ENCODE data around the gene ASRGL1.
"Not testable (repeated sequence)": the region's sequence is repeated elsewhere in the genome, so short reads cannot be mapped to it uniquely, and the experiment has no call there.

The ASRGL1 gene

GRCh38 chr11:62322524-62322923 is 14.7 kb upstream of the ASRGL1 start:
- no peak overlapping the region for H3K27ac ChIP-seq
- TF ChIP-seq ZFX (IDR thresholded peaks at IDR 0.05; ENCODE audit: borderline replicate concordance): no peak
- TF ChIP-seq CTCF (IDR thresholded peaks at IDR 0.05): no peak

GRCh38 chr11:62324731-62325556 is 12.3 kb upstream of the ASRGL1 start:
- TF ChIP-seq CTCF (IDR thresholded peaks at IDR 0.05) (peak; percentile 97), ZFX (IDR thresholded peaks at IDR 0.05; ENCODE audit: borderline replicate concordance) (no peak)

GRCh38 chr11:62325781-62326180 is 11.5 kb upstream of the ASRGL1 start:
- not testable (repeated sequence) for H3K27ac ChIP-seq

More at GRCh38 chr11:62324731-62325556, 12.3 kb upstream of the ASRGL1 start:
- peak overlapping the region; percentile 55 for H3K27ac ChIP-seq

- not testable (repeated sequence) for H3K27ac ChIP-seq
Measured at GRCh38 chr11:62326719-62327118, 10.5 kb upstream of the ASRGL1 start.

- not testable (repeated sequence) for H3K27ac ChIP-seq
Measured at GRCh38 chr11:62327541-62327940, 9.7 kb upstream of the ASRGL1 start.

GRCh38 chr11:62331264-62331663 is 6.0 kb upstream of the ASRGL1 start:
- not testable (repeated sequence) for H3K27ac ChIP-seq

GRCh38 chr11:62333768-62334167 is 3.5 kb upstream of the ASRGL1 start:
- no peak overlapping the region for H3K27ac ChIP-seq
- TF ChIP-seq ZFX (IDR thresholded peaks at IDR 0.05; ENCODE audit: borderline replicate concordance) (no peak), CTCF (IDR thresholded peaks at IDR 0.05) (no peak)

GRCh38 chr11:62336949-62337302 is 322 bp upstream of the ASRGL1 start:
- H3K27ac ChIP-seq: peak overlapping the region; percentile 32

GRCh38 chr11:62338218-62338617 is 970 bp downstream of the ASRGL1 start:
- no peak overlapping the region; the same call in 1 of the 2 replicates for H3K27ac ChIP-seq
- TF ChIP-seq CTCF (IDR thresholded peaks at IDR 0.05) (no peak), ZFX (IDR thresholded peaks at IDR 0.05; ENCODE audit: borderline replicate concordance) (no peak)

- TF ChIP-seq ZFX (IDR thresholded peaks at IDR 0.05; ENCODE audit: borderline replicate concordance) (no peak), CTCF (IDR thresholded peaks at IDR 0.05) (peak; percentile 86)
- peak overlapping the region; percentile 26; the same call in 1 of the 2 replicates for H3K27ac ChIP-seq
Measured at GRCh38 chr11:62340269-62340901, 3.1 kb downstream of the ASRGL1 start.

All from 22Rv1 (cell line).